Ascending aorta (tissue), 2 donors: ENCODE results near the gene CA12. TPM values are rescaled to one million over a fixed set of nuclear protein-coding genes. Genes with fewer than 3 reads are reported as not detected.

Experiments used
- DNase-seq, 2 donors: peaks; one replicate each; pipeline ENCODE4 v3.0.0-alpha.2; 2019; ENCODE audit warnings: low spot score in 2 of 2
- H3K27ac ChIP-seq, 2 donors: fragments of 200-600 bp; sonication (generic); one replicate each; pipeline ENCODE4 v1.5.1; 2016 to 2017; ENCODE audit warnings: mild to moderate bottlenecking in 1 of 2
- H3K27me3 ChIP-seq: fragments of 200-600 bp; sonication (generic); one replicate; pipeline ENCODE4 v1.5.1; 2017
- H3K36me3 ChIP-seq, 2 donors: fragments of 200-600 bp; sonication (generic); one replicate each; pipeline ENCODE4 v1.5.1; 2016
- H3K4me1 ChIP-seq, 2 donors: fragments of 200-600 bp; sonication (generic); one replicate each; pipeline ENCODE4 v1.5.1; 2016 to 2017; ENCODE audit warnings: mild to moderate bottlenecking in 1 of 2
- H3K4me3 ChIP-seq, 2 donors: fragments of 200-600 bp; sonication (generic); one replicate each; pipeline ENCODE4 v1.5.1; 2016 to 2017; ENCODE audit warnings: mild to moderate bottlenecking in 1 of 2
- H3K9me3 ChIP-seq, 2 donors: fragments of 200-600 bp; sonication (generic); one replicate each; pipeline ENCODE4 v1.5.1; 2016
- CTCF ChIP-seq, 3 experiments: fragments of 200-600 bp in 2 of 3; fragments of 450-650 bp in 1 of 3; sonication (generic) in 2 of 3; IDR thresholded peaks; one replicate each; pipeline ENCODE4 v1.5.1; 2016 to 2019; ENCODE audit warnings: antibody characterized with exemption in 3 of 3, mild to moderate bottlenecking in 1 of 3, moderate library complexity in 1 of 3
- intact Hi-C: fragments of 100-400 bp; cut with DNase I; formaldehyde crosslinking; loops from one replicate; pipeline ENCODE4 v1.15.1; 2023
- total RNA-seq: library from RNA; depleted of rRNA; stranded (reverse); fragments of >200 nt; gene quantifications from one replicate; pipeline ENCODE4 v1.1.0, GENCODE V29; 2016

Gene CA12
- total RNA-seq, 1 donor from 2014 or later = 10.7 TPM

GRCh38 chr15:63358241-63359029 lies 23.2 kb downstream of the CA12 start:
- DNase-seq = no peak
- Histone ChIP-seq H3K4me1 (no peaks in the 10 kb centered on the region), H3K4me3 (no peak overlapping the region), H3K36me3 (no peaks in the 10 kb centered on the region), H3K27me3 (no peaks in the 10 kb centered on the region), H3K27ac (no peak overlapping the region), H3K9me3 (no peaks in the 10 kb centered on the region)
- intact Hi-C loops = no loop called here
- no peak for TF ChIP-seq CTCF (IDR thresholded peaks at IDR 0.05)

GRCh38 chr15:63357731-63358130 lies 23.9 kb downstream of the CA12 start:
- H3K36me3 ChIP-seq = no peaks in the 10 kb centered on the region
- intact Hi-C loops = no loop called here
- no peak for DNase-seq
- TF ChIP-seq CTCF (IDR thresholded peaks at IDR 0.05) = no peak
- H3K27ac ChIP-seq = no peak overlapping the region
- no peaks in the 10 kb centered on the region for H3K27me3 ChIP-seq
- H3K4me3 ChIP-seq = no peak overlapping the region
- H3K9me3 ChIP-seq = no peaks in the 10 kb centered on the region
- H3K4me1 ChIP-seq = no peaks in the 10 kb centered on the region

GRCh38 chr15:63357061-63357460 lies 24.6 kb downstream of the CA12 start:
- Histone ChIP-seq H3K27ac (no peak overlapping the region), H3K27me3 (no peaks in the 10 kb centered on the region), H3K9me3 (no peaks in the 10 kb centered on the region), H3K36me3 (no peaks in the 10 kb centered on the region), H3K4me3 (no peak overlapping the region), H3K4me1 (no peaks in the 10 kb centered on the region)
- no peak for TF ChIP-seq CTCF (IDR thresholded peaks at IDR 0.05)
- intact Hi-C loops = no loop called here
- no peak for DNase-seq

GRCh38 chr15:63354821-63355650 lies 26.6 kb downstream of the CA12 start:
- no peak for DNase-seq
- H3K9me3 ChIP-seq = no peaks in the 10 kb centered on the region
- H3K4me3 ChIP-seq = no peak overlapping the region
- no peak overlapping the region for H3K27ac ChIP-seq
- peaks cover 0 to 5% of the 10 kb centered on the region in 2 donors for H3K4me1 ChIP-seq
- H3K36me3 ChIP-seq = no peaks in the 10 kb centered on the region
- TF ChIP-seq CTCF (IDR thresholded peaks at IDR 0.05) = no peak
- no peaks in the 10 kb centered on the region for H3K27me3 ChIP-seq
- intact Hi-C loops = no loop called here

GRCh38 chr15:63353887-63354286 lies 27.8 kb downstream of the CA12 start:
- intact Hi-C loops = no loop called here
- no peak overlapping the region for H3K4me3 ChIP-seq
- DNase-seq = no peak
- no peaks in the 10 kb centered on the region for H3K27me3 ChIP-seq
- no peak for TF ChIP-seq CTCF (IDR thresholded peaks at IDR 0.05)
- H3K9me3 ChIP-seq = no peaks in the 10 kb centered on the region
- peaks cover 0 to 12% of the 10 kb centered on the region in 2 donors for H3K4me1 ChIP-seq
- H3K27ac ChIP-seq = no peak overlapping the region
- no peaks in the 10 kb centered on the region for H3K36me3 ChIP-seq
